Measurements from ENCODE around the gene ENPP3.

- no peak for TF ChIP-seq POLR2A (IDR thresholded peaks at IDR 0.05)
- no peak for TF ChIP-seq CTCF (IDR thresholded peaks at IDR 0.05 in 8 of 11, conservative IDR thresholded peaks at IDR 0.05 in 3 of 11)
Observed at GRCh38 chr6:131600716-131601115, 36.4 kb upstream of the ENPP3 start.
